DOHH2 (cell line): Measurements from ENCODE around the gene ACD.
A peak's percentile ranks its signal among the peaks of the same experiment; 100 is the strongest.

ENCODE experiments used
- H3F3A ChIP-seq: fragments of 200-600 bp; sonication (generic), shearing (Covaris generic); 2 replicates; pipeline ENCODE4 v1.6.0; 2016; ENCODE audit warnings: antibody characterized with exemption, mild to moderate bottlenecking; ENCODE audit not compliant: control insufficient read depth, insufficient read depth
- H3K27ac ChIP-seq: fragments of 200-600 bp; sonication (generic); 2 replicates; pipeline ENCODE4 v1.5.1; 2014; ENCODE audit warnings: low read depth, mild to moderate bottlenecking, low read length, moderate library complexity
- H3K27me3 ChIP-seq: fragments of 200-600 bp; sonication (generic); 2 replicates; pipeline ENCODE4 v1.6.1; 2014; ENCODE audit warnings: mild to moderate bottlenecking, low read length, mixed read lengths; ENCODE audit not compliant: control insufficient read depth
- H3K36me3 ChIP-seq: fragments of 200-600 bp; sonication (generic); 2 replicates; pipeline ENCODE4 v1.6.1; 2014; ENCODE audit warnings: mild to moderate bottlenecking, low read length, moderate library complexity, mixed read lengths; ENCODE audit not compliant: control insufficient read depth
- H3K4me1 ChIP-seq: fragments of 200-600 bp; sonication (generic); 2 replicates; pipeline ENCODE4 v1.6.1; 2014; ENCODE audit warnings: mild to moderate bottlenecking, low read length, mixed read lengths; ENCODE audit not compliant: control insufficient read depth
- H3K4me2 ChIP-seq: fragments of 200-600 bp; sonication (generic); 2 replicates; pipeline ENCODE4 v1.6.0; 2014; ENCODE audit warnings: mild to moderate bottlenecking, low read length, moderate library complexity
- H3K4me3 ChIP-seq: fragments of 200-600 bp; sonication (generic); 2 replicates; pipeline ENCODE4 v1.5.1; 2014; ENCODE audit warnings: mild to moderate bottlenecking, low read length, mixed read lengths
- H3K79me2 ChIP-seq: fragments of 200-600 bp; sonication (generic); 2 replicates; pipeline ENCODE4 v1.6.1; 2014; ENCODE audit warnings: mild to moderate bottlenecking, low read length, mixed read lengths; ENCODE audit not compliant: control insufficient read depth
- H3K9me2 ChIP-seq: fragments of 200-600 bp; sonication (generic); replicated peaks from 2 replicates; pipeline ENCODE4 v1.6.1; 2014; ENCODE audit warnings: mild to moderate bottlenecking, low read length, mixed read lengths; ENCODE audit not compliant: control insufficient read depth
- H3K9me3 ChIP-seq: fragments of 200-600 bp; sonication (generic); 2 replicates; pipeline ENCODE4 v1.6.1; 2014; ENCODE audit warnings: antibody characterized with exemption, low read length, mixed read lengths; ENCODE audit not compliant: control insufficient read depth, insufficient read depth
- H4K20me1 ChIP-seq: fragments of 200-600 bp; sonication (generic); 2 replicates; pipeline ENCODE4 v1.6.0; 2014; ENCODE audit warnings: low read depth, mild to moderate bottlenecking, antibody characterized with exemption, low read length, moderate library complexity; ENCODE audit not compliant: control insufficient read depth, insufficient read depth
- EZH2phosphoT487 ChIP-seq: fragments of 200-600 bp; sonication (generic); IDR thresholded peaks from 2 replicates; pipeline ENCODE4 v1.6.1; 2017; ENCODE audit warnings: borderline replicate concordance, mild to moderate bottlenecking, antibody characterized with exemption, low read length, moderate library complexity, mixed read lengths
- TF ChIP-seq, protein P1 (sequence below): fragments of 200-600 bp; sonication (generic); IDR thresholded peaks from one replicate; pipeline ENCODE4 v1.5.1; 2014; ENCODE audit warnings: antibody characterized with exemption, mild to moderate bottlenecking, low read depth, low read length; ENCODE audit not compliant: poor library complexity, severe bottlenecking

The ACD gene

DNA sequence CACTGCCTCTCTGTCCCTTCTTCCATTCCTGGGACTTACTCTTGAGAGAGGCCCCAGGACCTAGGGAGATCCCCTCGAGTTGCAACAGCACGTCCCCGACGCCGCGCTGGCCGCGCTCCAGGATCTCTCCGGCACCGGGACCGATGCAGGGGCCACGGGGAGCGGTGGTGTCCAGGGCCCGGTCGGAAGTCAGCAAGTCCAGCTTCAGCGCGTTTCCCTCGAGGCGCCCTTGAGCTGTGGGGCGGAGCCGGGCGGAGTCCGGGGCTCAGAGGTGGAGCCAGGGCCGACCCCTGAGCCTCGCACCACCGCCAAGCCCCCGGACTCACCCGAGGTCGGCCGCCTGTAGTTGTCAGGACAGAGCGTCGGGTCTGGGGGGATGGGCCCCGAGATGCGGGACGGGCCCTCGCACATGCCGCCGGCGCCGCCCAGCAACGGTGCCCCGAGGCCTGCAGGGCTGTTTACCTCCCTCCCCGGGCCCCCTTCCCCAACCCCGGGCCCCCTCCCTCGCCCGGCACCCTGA is 6.0 kb upstream of the ACD start:
- peaks cover 50% of the 10 kb centered on the region for H3K4me1 ChIP-seq
- peaks cover 6% of the 10 kb centered on the region for H3K79me2 ChIP-seq
- TF ChIP-seq, protein P1, sequence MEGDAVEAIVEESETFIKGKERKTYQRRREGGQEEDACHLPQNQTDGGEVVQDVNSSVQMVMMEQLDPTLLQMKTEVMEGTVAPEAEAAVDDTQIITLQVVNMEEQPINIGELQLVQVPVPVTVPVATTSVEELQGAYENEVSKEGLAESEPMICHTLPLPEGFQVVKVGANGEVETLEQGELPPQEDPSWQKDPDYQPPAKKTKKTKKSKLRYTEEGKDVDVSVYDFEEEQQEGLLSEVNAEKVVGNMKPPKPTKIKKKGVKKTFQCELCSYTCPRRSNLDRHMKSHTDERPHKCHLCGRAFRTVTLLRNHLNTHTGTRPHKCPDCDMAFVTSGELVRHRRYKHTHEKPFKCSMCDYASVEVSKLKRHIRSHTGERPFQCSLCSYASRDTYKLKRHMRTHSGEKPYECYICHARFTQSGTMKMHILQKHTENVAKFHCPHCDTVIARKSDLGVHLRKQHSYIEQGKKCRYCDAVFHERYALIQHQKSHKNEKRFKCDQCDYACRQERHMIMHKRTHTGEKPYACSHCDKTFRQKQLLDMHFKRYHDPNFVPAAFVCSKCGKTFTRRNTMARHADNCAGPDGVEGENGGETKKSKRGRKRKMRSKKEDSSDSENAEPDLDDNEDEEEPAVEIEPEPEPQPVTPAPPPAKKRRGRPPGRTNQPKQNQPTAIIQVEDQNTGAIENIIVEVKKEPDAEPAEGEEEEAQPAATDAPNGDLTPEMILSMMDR = no peak
- no peak for TF ChIP-seq EZH2phosphoT487
- H3F3A ChIP-seq = 0 out of 2 replicates have a peak, but pooled peaks cover 2% of the 10 kb centered on the region
- no peaks in the 10 kb centered on the region for H3K9me2 ChIP-seq
- H3K4me2 ChIP-seq = peak overlapping the region; percentile 99
- H3K27ac ChIP-seq = no peak overlapping the region
- H3K27me3 ChIP-seq = no peaks in the 10 kb centered on the region
- H3K9me3 ChIP-seq = no peaks in the 10 kb centered on the region
- H3K4me3 ChIP-seq = peak overlapping the region; percentile 90
- H4K20me1 ChIP-seq = no peaks in the 10 kb centered on the region
- peaks cover 14% of the 10 kb centered on the region for H3K36me3 ChIP-seq

DNA sequence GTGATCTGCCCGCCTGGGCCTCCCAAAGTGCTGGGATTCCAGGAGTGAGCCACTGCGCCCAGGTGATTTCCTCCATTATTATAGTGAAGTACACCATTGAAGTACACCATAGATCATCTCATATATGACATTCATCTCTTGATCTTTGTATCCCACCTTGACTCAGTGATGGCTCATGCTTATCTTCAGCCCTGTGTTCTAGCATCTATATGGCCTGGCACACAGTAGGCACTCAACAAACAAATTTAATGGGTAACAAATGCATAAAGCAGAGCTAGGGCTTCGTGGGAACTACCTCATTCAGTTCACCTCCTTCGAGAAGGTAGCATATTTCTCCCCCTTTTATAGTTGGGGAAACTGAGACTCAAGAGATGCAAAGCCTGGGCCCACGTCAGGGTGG is 5.5 kb upstream of the ACD start:
- H3K4me2 ChIP-seq = peak overlapping the region; percentile 99
- peaks cover 7% of the 10 kb centered on the region for H3K79me2 ChIP-seq
- H3K4me1 ChIP-seq = peaks cover 51% of the 10 kb centered on the region
- H3K9me3 ChIP-seq = no peaks in the 10 kb centered on the region
- H3K4me3 ChIP-seq = peak overlapping the region; percentile 90
- H4K20me1 ChIP-seq = no peaks in the 10 kb centered on the region
- H3K27me3 ChIP-seq = no peaks in the 10 kb centered on the region
- peaks cover 14% of the 10 kb centered on the region for H3K36me3 ChIP-seq
- no peak for TF ChIP-seq EZH2phosphoT487
- TF ChIP-seq, protein P1 = no peak
- H3F3A ChIP-seq = 0 out of 2 replicates have a peak, but pooled peaks cover 2% of the 10 kb centered on the region
- H3K9me2 ChIP-seq = no peaks in the 10 kb centered on the region
- no peak overlapping the region for H3K27ac ChIP-seq

DNA sequence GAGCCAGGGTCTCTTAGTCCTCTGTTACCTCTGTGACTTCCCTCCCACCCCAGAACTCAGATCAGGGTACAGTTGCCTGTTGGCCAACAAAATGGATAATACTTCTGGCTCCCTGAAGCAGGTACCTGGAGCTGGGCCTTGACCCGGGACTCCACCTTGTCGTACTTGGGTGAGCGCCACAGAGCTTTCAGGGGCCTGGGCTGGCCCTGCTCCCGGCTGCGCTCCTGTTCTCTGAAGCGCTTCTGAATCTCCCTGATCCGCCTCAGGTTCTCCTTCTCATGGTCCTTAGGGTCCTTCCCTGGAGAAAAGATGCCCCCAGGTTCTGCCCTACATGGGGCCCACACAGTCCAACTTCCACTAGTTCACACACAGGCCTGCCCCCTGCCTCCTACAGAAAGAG is 4.8 kb upstream of the ACD start:
- Histone ChIP-seq H3K27me3 (no peaks in the 10 kb centered on the region), H4K20me1 (no peaks in the 10 kb centered on the region), H3K27ac (no peak overlapping the region), H3K79me2 (peaks cover 9% of the 10 kb centered on the region), H3K4me2 (no peak overlapping the region), H3K36me3 (peaks cover 18% of the 10 kb centered on the region), H3K4me1 (peaks cover 51% of the 10 kb centered on the region), H3K9me3 (no peaks in the 10 kb centered on the region), H3F3A (0 out of 2 replicates have a peak, but pooled peaks cover 2% of the 10 kb centered on the region), H3K4me3 (no peak overlapping the region), H3K9me2 (no peaks in the 10 kb centered on the region)
- no peak for TF ChIP-seq EZH2phosphoT487
- TF ChIP-seq, protein P1 = no peak
